ENCODE data around the gene FBXO31.

DNA sequence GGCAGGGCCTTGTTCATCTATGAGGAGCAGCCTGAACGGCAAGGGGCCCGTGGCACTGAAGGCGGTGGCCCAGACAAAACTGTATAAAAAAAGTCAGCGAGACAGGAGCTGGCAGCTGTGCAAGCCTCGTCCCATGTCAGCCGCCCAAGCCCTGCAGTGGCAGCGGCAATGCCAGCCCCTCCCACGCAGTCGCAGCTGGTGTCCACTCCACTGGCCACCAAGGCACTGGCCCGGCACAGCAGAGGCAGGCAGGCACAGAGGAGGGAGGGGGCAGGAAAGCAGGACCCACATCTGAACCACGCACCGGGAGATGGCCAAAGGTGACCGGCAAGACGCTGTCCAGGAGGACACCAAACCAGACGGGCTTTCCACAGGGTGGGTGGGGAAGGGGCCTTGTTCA is 50.5 kb downstream of the FBXO31 start:
- TF ChIP-seq POLR2AphosphoS5 (IDR thresholded peaks at IDR 0.05), result no peak
- TF ChIP-seq CTCF (IDR thresholded peaks at IDR 0.05), result no peak
- no peak for TF ChIP-seq POLR2A (IDR thresholded peaks at IDR 0.05)
